ENCODE results near the gene CYB5R3. TPM values are rescaled to one million over a fixed set of nuclear protein-coding genes. Genes with fewer than 3 reads are reported as not detected.

Gene CYB5R3
- polyA plus RNA-seq, 1 donor, result 189 TPM

Other genes starting within 250 kb of the CYB5R3 start
- gene NFAM1, start 217.0 kb downstream of the CYB5R3 start, polyA plus RNA-seq (ENCODE audit: insufficient read length), result 0.89 TPM
- gene RRP7A, start 129.6 kb downstream of the CYB5R3 start, polyA plus RNA-seq (ENCODE audit: insufficient read length), result 30.7 TPM
- 4.9 TPM for gene SERHL2, start 95.4 kb downstream of the CYB5R3 start, polyA plus RNA-seq (ENCODE audit: insufficient read length)
- 53.9 TPM for gene POLDIP3, start 34.5 kb downstream of the CYB5R3 start, polyA plus RNA-seq (ENCODE audit: insufficient read length)
- not detected for gene ATP5MGL, start 8.8 kb downstream of the CYB5R3 start, polyA plus RNA-seq (ENCODE audit: insufficient read length)
- gene A4GALT, start 71.5 kb upstream of the CYB5R3 start, polyA plus RNA-seq (ENCODE audit: insufficient read length), result 37.0 TPM
- gene ARFGAP3, start 207.9 kb upstream of the CYB5R3 start, polyA plus RNA-seq (ENCODE audit: insufficient read length), result 34.3 TPM

All from hindlimb muscle (tissue), 1 donor.